Measurements from ENCODE around the gene LTB4R. TPM values are rescaled to one million over a fixed set of nuclear protein-coding genes. Genes with fewer than 3 reads are reported as not detected.

The LTB4R gene
- 1 to 10 TPM; 5.0 to 7.2 (median 5.7) TPM for polyA plus RNA-seq (ENCODE audit: insufficient read length in 3 of 3)
- long read RNA-seq, donor 1, full-length matches to known transcripts = 1 of 1 reads
- long read RNA-seq, donor 1, partial matches to known transcripts = 0 of 1 reads
- long read RNA-seq, donor 1, other reads (novel, unspliced or antisense) = 0 of 1 reads
- long read RNA-seq, donor 2 = 0 reads
- long read RNA-seq, donor 3, partial matches to known transcripts = 0 of 2 reads
- long read RNA-seq, donor 3, other reads (novel, unspliced or antisense) = 0 of 2 reads
- long read RNA-seq, donor 4, full-length matches to known transcripts = 2 of 2 reads
- long read RNA-seq, donor 4, partial matches to known transcripts = 0 of 2 reads
- long read RNA-seq, donor 4, other reads (novel, unspliced or antisense) = 0 of 2 reads
- long read RNA-seq, donor 5, partial matches to known transcripts = 0 of 2 reads
- long read RNA-seq, donor 5, other reads (novel, unspliced or antisense) = 0 of 2 reads
- long read RNA-seq, donor 6, partial matches to known transcripts = 0 of 1 reads
- long read RNA-seq, donor 6, other reads (novel, unspliced or antisense) = 0 of 1 reads
- long read RNA-seq, donor 7, partial matches to known transcripts = 0 of 1 reads
- long read RNA-seq, donor 7, other reads (novel, unspliced or antisense) = 0 of 1 reads
- long read RNA-seq, donor 8 = 0 reads
- long read RNA-seq, donor 9, partial matches to known transcripts = 0 of 2 reads
- long read RNA-seq, donor 9, other reads (novel, unspliced or antisense) = 0 of 2 reads
- long read RNA-seq, donor 10, partial matches to known transcripts = 5 of 7 reads
- long read RNA-seq, donor 10, other reads (novel, unspliced or antisense) = 0 of 7 reads
- long read RNA-seq, donor 11, full-length matches to known transcripts = 1 of 1 reads
- long read RNA-seq, donor 11, partial matches to known transcripts = 0 of 1 reads
- long read RNA-seq, donor 11, other reads (novel, unspliced or antisense) = 0 of 1 reads
- long read RNA-seq, donor 12, partial matches to known transcripts = 0 of 3 reads
- long read RNA-seq, donor 12, other reads (novel, unspliced or antisense) = 0 of 3 reads
- long read RNA-seq, donor 13 = 0 reads
- long read RNA-seq, donor 14 = 0 reads
- long read RNA-seq, donor 15 = 0 reads
- long read RNA-seq, donor 16, full-length matches to known transcripts = 1 of 1 reads
- long read RNA-seq, donor 16, partial matches to known transcripts = 0 of 1 reads
- long read RNA-seq, donor 16, other reads (novel, unspliced or antisense) = 0 of 1 reads

- peak; percentile 71 for DNase-seq
Observed at GRCh38 chr14:24310646-24311604, at the start of gene LTB4R. Gene LTB4R, plus strand, starts transcription at chr14:24311502. Its CDS starts 4,150 bp downstream, at chr14:24315652.

- DNase-seq = no peak
Observed at GRCh38 chr14:24261969-24262327, 49.4 kb upstream of the LTB4R start.

GRCh38 chr14:24262821-24263733 is 48.2 kb upstream of the LTB4R start, which contains the start of gene TGM1:
Gene TGM1, minus strand, starts transcription at chr14:24263177. Its CDS starts 825 bp downstream, at chr14:24262352.
- no peak for DNase-seq

GRCh38 chr14:24263848-24264247 is 47.5 kb upstream of the LTB4R start:
- DNase-seq = no peak

- no peak for DNase-seq
Observed at GRCh38 chr14:24264298-24264697, 47.0 kb upstream of the LTB4R start.

GRCh38 chr14:24266344-24267244 is 44.7 kb upstream of the LTB4R start:
- no peak for DNase-seq

GRCh38 chr14:24267516-24267915 is 43.8 kb upstream of the LTB4R start:
- no peak for DNase-seq

GRCh38 chr14:24268225-24268624 is 43.1 kb upstream of the LTB4R start:
- DNase-seq = no peak

GRCh38 chr14:24269368-24269767 is 41.9 kb upstream of the LTB4R start:
- no peak for DNase-seq

GRCh38 chr14:24269910-24270536 is 41.3 kb upstream of the LTB4R start:
- DNase-seq = no peak

- DNase-seq = no peak
Observed at GRCh38 chr14:24270537-24271133, 40.7 kb upstream of the LTB4R start.

GRCh38 chr14:24271134-24271833 is 40.0 kb upstream of the LTB4R start, which contains the start of gene RABGGTA:
Gene RABGGTA, minus strand, starts transcription at chr14:24271597. Its CDS starts 482 bp downstream, at chr14:24271115.
- peak; percentile 91 for DNase-seq

GRCh38 chr14:24271834-24272263 is 39.5 kb upstream of the LTB4R start:
- DNase-seq = no peak

GRCh38 chr14:24272467-24272866 is 38.8 kb upstream of the LTB4R start:
- no peak for DNase-seq

GRCh38 chr14:24273422-24273998 is 37.8 kb upstream of the LTB4R start:
- no peak for DNase-seq

GRCh38 chr14:24274101-24274543 is 37.2 kb upstream of the LTB4R start:
- DNase-seq = no peak
